ENCODE measurements around the gene ARAP2. TPM values are rescaled to one million over a fixed set of nuclear protein-coding genes. Genes with fewer than 3 reads are reported as not detected.

Gene ARAP2
- total RNA-seq, 1 experiment from 2014 or later, result 13.6 TPM

GRCh38 chr4:36198068-36198808 lies 46.1 kb downstream of the ARAP2 start:
- TF ChIP-seq SIN3A (IDR thresholded peaks at IDR 0.05; ENCODE audit: low read depth) (no peak), POLR2A (IDR thresholded peaks at IDR 0.05; ENCODE audit: borderline replicate concordance, extremely low read depth, insufficient read depth, insufficient read length) (no peak), POLR2AphosphoS5 (IDR thresholded peaks at IDR 0.05; ENCODE audit: low read depth, low read length) (no peak), ZBTB33 (IDR thresholded peaks at IDR 0.05; ENCODE audit: extremely low read depth, insufficient replicate concordance, low read length) (no peak), ELF1 (IDR thresholded peaks at IDR 0.05; ENCODE audit: borderline replicate concordance, low read depth) (no peak), RAD21 (IDR thresholded peaks at IDR 0.05; ENCODE audit: low read depth) (no peak), EGR1 (IDR thresholded peaks at IDR 0.05; ENCODE audit: low read depth) (no peak), ZNF274 (IDR thresholded peaks at IDR 0.05; ENCODE audit: low read depth, low read length) (no peak), TCF7L2 (IDR thresholded peaks at IDR 0.05; ENCODE audit: borderline replicate concordance, extremely low read depth, insufficient read depth, insufficient read length) (no peak), EZH2phosphoT487 (IDR thresholded peaks at IDR 0.05; ENCODE audit: borderline replicate concordance) (no peak), CBX3 (IDR thresholded peaks at IDR 0.05; ENCODE audit: low read depth) (no peak), SRF (IDR thresholded peaks at IDR 0.05; ENCODE audit: low read depth) (no peak), FOSL1 (IDR thresholded peaks at IDR 0.05; ENCODE audit: low read depth) (no peak), SP1 (IDR thresholded peaks at IDR 0.05; ENCODE audit: low read depth) (no peak), JUND (IDR thresholded peaks at IDR 0.05) (no peak), ZFX (IDR thresholded peaks at IDR 0.05) (no peak), EZH2 (IDR thresholded peaks at IDR 0.05) (no peak)
- TF ChIP-seq, protein P1, sequence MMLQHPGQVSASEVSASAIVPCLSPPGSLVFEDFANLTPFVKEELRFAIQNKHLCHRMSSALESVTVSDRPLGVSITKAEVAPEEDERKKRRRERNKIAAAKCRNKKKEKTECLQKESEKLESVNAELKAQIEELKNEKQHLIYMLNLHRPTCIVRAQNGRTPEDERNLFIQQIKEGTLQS (IDR thresholded peaks at IDR 0.05), result no peak
- TF ChIP-seq, protein P2, sequence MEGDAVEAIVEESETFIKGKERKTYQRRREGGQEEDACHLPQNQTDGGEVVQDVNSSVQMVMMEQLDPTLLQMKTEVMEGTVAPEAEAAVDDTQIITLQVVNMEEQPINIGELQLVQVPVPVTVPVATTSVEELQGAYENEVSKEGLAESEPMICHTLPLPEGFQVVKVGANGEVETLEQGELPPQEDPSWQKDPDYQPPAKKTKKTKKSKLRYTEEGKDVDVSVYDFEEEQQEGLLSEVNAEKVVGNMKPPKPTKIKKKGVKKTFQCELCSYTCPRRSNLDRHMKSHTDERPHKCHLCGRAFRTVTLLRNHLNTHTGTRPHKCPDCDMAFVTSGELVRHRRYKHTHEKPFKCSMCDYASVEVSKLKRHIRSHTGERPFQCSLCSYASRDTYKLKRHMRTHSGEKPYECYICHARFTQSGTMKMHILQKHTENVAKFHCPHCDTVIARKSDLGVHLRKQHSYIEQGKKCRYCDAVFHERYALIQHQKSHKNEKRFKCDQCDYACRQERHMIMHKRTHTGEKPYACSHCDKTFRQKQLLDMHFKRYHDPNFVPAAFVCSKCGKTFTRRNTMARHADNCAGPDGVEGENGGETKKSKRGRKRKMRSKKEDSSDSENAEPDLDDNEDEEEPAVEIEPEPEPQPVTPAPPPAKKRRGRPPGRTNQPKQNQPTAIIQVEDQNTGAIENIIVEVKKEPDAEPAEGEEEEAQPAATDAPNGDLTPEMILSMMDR (IDR thresholded peaks at IDR 0.05 in 2 of 3, conservative IDR thresholded peaks at IDR 0.05 in 1 of 3; ENCODE audit: borderline replicate concordance in 1 of 3, insufficient read depth in 1 of 3, low read depth in 2 of 3, low read length in 2 of 3), result no peak
- TF ChIP-seq, protein P3, sequence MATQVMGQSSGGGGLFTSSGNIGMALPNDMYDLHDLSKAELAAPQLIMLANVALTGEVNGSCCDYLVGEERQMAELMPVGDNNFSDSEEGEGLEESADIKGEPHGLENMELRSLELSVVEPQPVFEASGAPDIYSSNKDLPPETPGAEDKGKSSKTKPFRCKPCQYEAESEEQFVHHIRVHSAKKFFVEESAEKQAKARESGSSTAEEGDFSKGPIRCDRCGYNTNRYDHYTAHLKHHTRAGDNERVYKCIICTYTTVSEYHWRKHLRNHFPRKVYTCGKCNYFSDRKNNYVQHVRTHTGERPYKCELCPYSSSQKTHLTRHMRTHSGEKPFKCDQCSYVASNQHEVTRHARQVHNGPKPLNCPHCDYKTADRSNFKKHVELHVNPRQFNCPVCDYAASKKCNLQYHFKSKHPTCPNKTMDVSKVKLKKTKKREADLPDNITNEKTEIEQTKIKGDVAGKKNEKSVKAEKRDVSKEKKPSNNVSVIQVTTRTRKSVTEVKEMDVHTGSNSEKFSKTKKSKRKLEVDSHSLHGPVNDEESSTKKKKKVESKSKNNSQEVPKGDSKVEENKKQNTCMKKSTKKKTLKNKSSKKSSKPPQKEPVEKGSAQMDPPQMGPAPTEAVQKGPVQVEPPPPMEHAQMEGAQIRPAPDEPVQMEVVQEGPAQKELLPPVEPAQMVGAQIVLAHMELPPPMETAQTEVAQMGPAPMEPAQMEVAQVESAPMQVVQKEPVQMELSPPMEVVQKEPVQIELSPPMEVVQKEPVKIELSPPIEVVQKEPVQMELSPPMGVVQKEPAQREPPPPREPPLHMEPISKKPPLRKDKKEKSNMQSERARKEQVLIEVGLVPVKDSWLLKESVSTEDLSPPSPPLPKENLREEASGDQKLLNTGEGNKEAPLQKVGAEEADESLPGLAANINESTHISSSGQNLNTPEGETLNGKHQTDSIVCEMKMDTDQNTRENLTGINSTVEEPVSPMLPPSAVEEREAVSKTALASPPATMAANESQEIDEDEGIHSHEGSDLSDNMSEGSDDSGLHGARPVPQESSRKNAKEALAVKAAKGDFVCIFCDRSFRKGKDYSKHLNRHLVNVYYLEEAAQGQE (IDR thresholded peaks at IDR 0.05; ENCODE audit: low read depth), result no peak
- no peaks in the 10 kb centered on the region; the same call in 1 of the 2 replicates for H3K79me2 ChIP-seq (ENCODE audit: insufficient read depth, low read length)
- H3K36me3 ChIP-seq (ENCODE audit: control insufficient read depth in 1 of 2, insufficient read depth in 2 of 2, low read length in 2 of 2), result no peaks in the 10 kb centered on the region; a peak in 1 of 4 replicates
- POLR2A ChIA-PET, result no interaction called here
- H3K4me3 ChIP-seq (replicated peaks in 1 of 2; ENCODE audit: low read depth in 1 of 2, low read length in 2 of 2), result no peak overlapping the region
- CTCF ChIA-PET, result no interaction called here
- RAD21 ChIA-PET (ENCODE audit: low non-redundant PET in 1 of 2, low total read pairs in 2 of 2, uncharacterized antibody in 2 of 2, unreplicated experiment in 2 of 2), result no interaction called here
- BruUV-seq (replicated peaks), result no TSS peak
- no peaks in the 10 kb centered on the region for H4K20me1 ChIP-seq (ENCODE audit: insufficient read depth)
- no peak overlapping the region for H2AFZ ChIP-seq (ENCODE audit: low read depth, low read length, poor library complexity, severe bottlenecking)
- intact Hi-C loops (cut with micrococcal nuclease), result no loop called here
- no peak overlapping the region for H3K9ac ChIP-seq (ENCODE audit: low read length)
- no peaks in the 10 kb centered on the region for H3K9me3 ChIP-seq (ENCODE audit: control insufficient read depth in 1 of 2, insufficient read depth in 1 of 2, low read depth in 1 of 2, low read length in 2 of 2)
- DNase-seq (ENCODE audit: low read depth, low spot score), result no peak
- no peak overlapping the region for H3K4me2 ChIP-seq (ENCODE audit: low read length)
- no peaks in the 10 kb centered on the region for H3K27me3 ChIP-seq (ENCODE audit: insufficient read depth, low read length)
- H3K27ac ChIP-seq (ENCODE audit: low read depth, low read length), result no peak overlapping the region
- no peak for ATAC-seq
- H3K9me2 ChIP-seq (ENCODE audit: insufficient read depth), result no peaks in the 10 kb centered on the region
- no peaks in the 10 kb centered on the region for H3K4me1 ChIP-seq (ENCODE audit: control insufficient read depth in 1 of 2, insufficient read depth in 2 of 2, low read length in 2 of 2)

All from HCT116 (cell line).